ENCODE measurements around the gene DLG3. TPM values are rescaled to one million over a fixed set of nuclear protein-coding genes. Genes with fewer than 3 reads are reported as not detected.
A peak's percentile ranks its signal among the peaks of the same experiment; 100 is the strongest.

Gene DLG3
- total RNA-seq, 2 experiments from 2014 or later: 18.4 to 27.8 TPM

GRCh38 chrX:70477734-70478075, 33.1 kb downstream of the DLG3 start:
- peaks cover 6% of the 10 kb centered on the region for H3K36me3 Mint-ChIP-seq (ENCODE audit: low read depth)
- no peaks in the 10 kb centered on the region for H3K27me3 Mint-ChIP-seq

DNA sequence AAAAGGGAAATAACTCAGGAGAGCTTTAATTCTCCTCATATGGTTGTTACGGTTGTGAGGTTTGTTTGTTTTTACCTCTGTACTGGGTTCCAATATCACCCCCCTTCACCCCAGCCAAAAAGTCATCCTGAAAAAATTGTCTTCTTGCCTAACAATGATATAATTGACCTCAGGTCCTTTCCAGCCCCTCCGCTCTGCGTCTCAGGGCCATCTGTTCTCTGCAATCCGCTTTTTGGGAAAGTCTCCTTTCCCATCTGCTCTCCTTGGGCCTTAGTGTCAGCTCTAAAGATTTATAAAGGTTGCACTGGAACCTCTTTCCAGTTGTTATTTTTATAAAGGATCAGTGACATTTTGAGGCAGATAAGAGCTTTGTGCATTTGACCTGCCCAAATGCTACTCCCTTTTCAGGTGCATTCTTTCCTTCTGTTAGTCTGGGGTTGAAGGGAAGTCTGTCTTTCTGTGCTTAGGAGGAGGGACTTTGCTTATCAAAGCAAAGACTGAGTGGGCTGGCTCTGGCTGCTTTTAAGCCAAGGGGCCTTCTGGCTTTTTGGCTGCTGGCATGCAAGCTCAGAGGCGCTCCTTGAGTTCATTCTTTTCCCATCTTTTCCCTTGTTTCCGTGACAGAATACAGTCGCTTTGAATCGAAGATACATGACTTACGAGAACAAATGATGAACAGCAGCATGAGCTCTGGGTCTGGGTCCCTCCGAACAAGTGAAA, 34.1 kb downstream of the DLG3 start:
- H3K4me3 Mint-ChIP-seq: no peak overlapping the region
- ATAC-seq: no peak
- intact Hi-C loops (cut with DNase I, micrococcal nuclease): no loop called here
- POLR2A ChIA-PET: no interaction called here
- no peak overlapping the region for H3K27ac Mint-ChIP-seq
- peaks cover 7% of the 10 kb centered on the region for H3K4me1 Mint-ChIP-seq
- CTCF ChIA-PET: no interaction called here
- H3K36me3 Mint-ChIP-seq (ENCODE audit: low read depth): peaks cover 5% of the 10 kb centered on the region
- H3K9me3 Mint-ChIP-seq (ENCODE audit: low read depth): no peaks in the 10 kb centered on the region
- no peaks in the 10 kb centered on the region for H3K27me3 Mint-ChIP-seq
- no peak for DNase-seq

More at GRCh38 chrX:70477734-70478075, 33.1 kb downstream of the DLG3 start:
- ChIA-PET CTCF (no interaction called here), POLR2A (no interaction called here)
- ATAC-seq (no peak), DNase-seq (no peak)
- Mint-ChIP-seq H3K27ac (no peak overlapping the region), H3K4me1 (peaks cover 7% of the 10 kb centered on the region), H3K9me3 (ENCODE audit: low read depth) (no peaks in the 10 kb centered on the region), H3K4me3 (no peak overlapping the region)
- intact Hi-C loops (cut with DNase I, micrococcal nuclease): no loop called here

DNA sequence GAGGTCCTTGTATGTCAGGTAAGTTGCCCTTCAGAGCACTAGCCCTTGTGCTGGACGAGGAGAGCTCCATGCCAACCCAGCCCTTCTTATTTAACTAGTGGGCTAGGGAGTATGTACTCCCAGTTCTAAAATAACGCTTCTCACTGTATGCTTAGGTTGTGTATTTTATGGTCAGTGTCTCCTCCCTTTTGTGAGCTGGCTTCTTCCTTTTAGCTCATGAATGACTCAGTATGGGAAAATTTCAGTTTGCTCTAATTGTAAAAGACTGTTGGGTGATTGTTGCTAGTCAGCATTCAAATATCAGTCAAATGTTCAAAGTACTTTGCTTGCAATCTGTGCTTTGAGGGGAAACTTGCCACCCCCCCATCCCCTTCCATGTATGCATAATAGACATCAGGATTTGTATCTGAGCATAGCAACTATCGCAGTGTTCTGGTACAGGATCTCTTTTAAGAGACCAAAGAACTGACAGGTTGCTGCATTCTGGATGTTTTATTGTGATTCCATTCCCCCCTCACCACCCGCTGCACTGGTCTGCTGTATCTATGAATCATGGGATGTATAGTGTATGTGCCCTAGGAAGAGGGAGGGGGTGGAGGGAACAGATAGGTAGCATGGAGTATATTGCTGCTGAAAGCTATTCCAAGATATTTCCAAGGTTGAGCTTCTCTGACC, 34.7 kb downstream of the DLG3 start:
- Mint-ChIP-seq H3K27me3 (no peaks in the 10 kb centered on the region), H3K4me1 (peaks cover 7% of the 10 kb centered on the region), H3K9me3 (ENCODE audit: low read depth) (no peaks in the 10 kb centered on the region), H3K27ac (no peak overlapping the region), H3K4me3 (no peak overlapping the region), H3K36me3 (ENCODE audit: low read depth) (peaks cover 5% of the 10 kb centered on the region)
- ChIA-PET POLR2A (no interaction called here), CTCF (no interaction called here)
- DNase-seq: no peak
- no peak for ATAC-seq
- intact Hi-C loops (cut with DNase I, micrococcal nuclease): no loop called here

- Mint-ChIP-seq H3K27me3 (no peaks in the 10 kb centered on the region), H3K27ac (no peak overlapping the region), H3K4me3 (no peak overlapping the region), H3K4me1 (peaks cover 7% of the 10 kb centered on the region), H3K36me3 (ENCODE audit: low read depth) (peaks cover 7% of the 10 kb centered on the region), H3K9me3 (ENCODE audit: low read depth) (no peaks in the 10 kb centered on the region)
- intact Hi-C loops (cut with DNase I, micrococcal nuclease): no loop called here
- ChIA-PET CTCF (no interaction called here), POLR2A (no interaction called here)
- DNase-seq (no peak), ATAC-seq (no peak)
These were observed 35.5 kb downstream of the DLG3 start for GRCh38 chrX:70479922-70480659.

DNA sequence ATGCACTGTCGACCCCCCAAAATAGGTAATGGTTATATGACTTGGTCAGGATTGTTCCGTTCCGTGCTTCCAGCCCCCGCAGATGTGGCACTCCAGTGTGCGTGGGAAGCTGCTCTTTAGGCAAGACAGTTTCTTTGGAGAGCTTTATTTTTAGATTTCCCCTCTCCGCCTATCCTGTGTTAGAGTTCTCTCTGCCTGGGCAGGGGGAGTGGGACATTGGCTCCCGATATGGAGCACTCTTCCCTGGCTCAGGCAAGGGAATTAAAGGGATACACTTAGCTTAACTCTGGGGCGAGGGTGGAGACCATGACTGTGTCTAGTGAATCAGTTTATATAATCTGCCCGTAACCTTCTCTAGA, 36.0 kb downstream of the DLG3 start:
- CTCF ChIA-PET: no interaction called here
- ATAC-seq (no peak), DNase-seq (no peak)
- Mint-ChIP-seq H3K4me1 (peaks cover 3% of the 10 kb centered on the region), H3K4me3 (no peak overlapping the region), H3K36me3 (ENCODE audit: low read depth) (peaks cover 7% of the 10 kb centered on the region), H3K27ac (no peak overlapping the region), H3K27me3 (no peaks in the 10 kb centered on the region), H3K9me3 (ENCODE audit: low read depth) (no peaks in the 10 kb centered on the region)
- intact Hi-C loops (cut with DNase I, micrococcal nuclease): no loop called here
- POLR2A ChIA-PET: no interaction called here

DNA sequence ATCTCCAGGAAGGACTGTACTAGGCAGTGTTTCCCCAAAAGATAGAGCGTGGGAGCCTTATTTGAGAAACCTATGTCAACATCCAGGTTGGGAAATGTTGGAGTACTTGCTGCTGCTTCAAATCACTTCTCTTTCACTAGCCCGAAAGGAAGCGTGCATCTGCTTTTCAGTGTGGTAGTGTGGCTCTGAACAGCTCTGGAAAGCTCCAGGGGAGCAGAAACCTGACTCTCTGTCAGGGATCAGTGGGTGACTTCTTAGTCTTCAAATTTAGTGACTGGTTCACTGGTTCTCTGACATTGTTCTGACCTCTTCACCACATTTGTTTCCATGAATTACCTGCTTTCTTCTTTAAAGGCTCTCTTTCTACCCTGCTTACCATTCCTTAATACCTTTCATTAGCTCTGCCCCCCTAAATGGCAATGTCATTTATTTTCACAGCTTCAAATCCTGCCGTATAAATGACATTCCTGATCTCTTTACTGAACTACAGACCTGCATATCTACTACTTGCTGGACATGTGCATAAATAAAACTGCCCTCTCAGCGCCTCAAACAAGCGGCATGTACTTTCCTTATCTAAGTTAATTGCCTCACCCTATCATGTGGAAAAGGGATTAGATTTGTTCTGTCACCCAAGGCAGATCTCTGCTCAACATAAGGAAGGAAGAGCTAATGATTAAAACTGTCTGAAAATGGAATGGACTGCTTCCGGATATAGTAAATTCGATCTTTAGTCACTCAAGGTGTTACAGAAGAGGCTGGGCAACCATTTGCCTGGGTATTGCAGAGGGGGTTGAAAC, 37.0 kb downstream of the DLG3 start:
- no peak overlapping the region for H3K4me3 Mint-ChIP-seq
- ChIA-PET POLR2A (no interaction called here), CTCF (interaction anchor here (0.7 kb wide), 1 partner anchor 130 kb away, joined by 3 read pairs; no protein-coding TSS in a partner anchor)
- DNase-seq: no peak
- H3K36me3 Mint-ChIP-seq (ENCODE audit: low read depth): peaks cover 7% of the 10 kb centered on the region
- no peaks in the 10 kb centered on the region for H3K9me3 Mint-ChIP-seq (ENCODE audit: low read depth)
- no peak for ATAC-seq
- H3K27me3 Mint-ChIP-seq: no peaks in the 10 kb centered on the region
- intact Hi-C loops (cut with DNase I, micrococcal nuclease): no loop called here
- H3K4me1 Mint-ChIP-seq: peaks cover 3% of the 10 kb centered on the region
- H3K27ac Mint-ChIP-seq: no peak overlapping the region

- ATAC-seq: no peak
- Mint-ChIP-seq H3K9me3 (ENCODE audit: low read depth) (no peaks in the 10 kb centered on the region), H3K27ac (no peak overlapping the region), H3K4me3 (no peak overlapping the region), H3K4me1 (peaks cover 3% of the 10 kb centered on the region), H3K36me3 (ENCODE audit: low read depth) (peaks cover 7% of the 10 kb centered on the region), H3K27me3 (no peaks in the 10 kb centered on the region)
- ChIA-PET CTCF (interaction anchor here (0.7 kb wide), 1 partner anchor 129 kb away, joined by 3 read pairs; no protein-coding TSS in a partner anchor), POLR2A (no interaction called here)
- DNase-seq: no peak
- intact Hi-C loops (cut with DNase I, micrococcal nuclease): no loop called here
These were observed 37.7 kb downstream of the DLG3 start for GRCh38 chrX:70482300-70482699.

DNA sequence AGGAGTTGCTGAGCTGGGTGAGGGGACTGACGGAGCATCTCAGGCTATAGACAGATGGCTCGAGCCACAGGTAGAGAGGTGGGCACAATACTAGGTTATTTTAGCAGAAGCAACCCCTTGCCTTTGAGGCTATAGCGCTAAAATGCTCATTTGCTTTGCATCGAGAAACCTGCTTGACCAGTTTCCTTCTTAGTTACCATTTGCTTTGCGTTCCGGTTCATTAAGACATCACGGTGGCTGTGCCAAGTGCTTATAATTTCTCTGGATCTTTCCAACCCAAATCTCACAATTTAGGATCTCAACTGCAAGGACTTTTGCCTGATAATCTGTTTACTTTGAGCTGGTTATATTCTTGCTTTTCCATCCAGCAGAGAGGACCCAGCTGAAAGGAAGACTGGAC, 40.8 kb downstream of the DLG3 start:
- no peak for DNase-seq
- ATAC-seq: no peak
- ChIA-PET POLR2A (no interaction called here), CTCF (no interaction called here)
- intact Hi-C loops (cut with DNase I, micrococcal nuclease): no loop called here
- Mint-ChIP-seq H3K9me3 (ENCODE audit: low read depth) (no peaks in the 10 kb centered on the region), H3K36me3 (ENCODE audit: low read depth) (peaks cover 8% of the 10 kb centered on the region), H3K4me1 (no peaks in the 10 kb centered on the region), H3K4me3 (no peak overlapping the region), H3K27me3 (no peaks in the 10 kb centered on the region), H3K27ac (no peak overlapping the region)

GRCh38 chrX:70488856-70489255, 44.2 kb downstream of the DLG3 start:
- intact Hi-C loops (cut with DNase I, micrococcal nuclease): no loop called here
- no peaks in the 10 kb centered on the region for H3K27me3 Mint-ChIP-seq
- CTCF ChIA-PET: no interaction called here
- POLR2A ChIA-PET: no interaction called here
- peaks cover 14% of the 10 kb centered on the region for H3K36me3 Mint-ChIP-seq (ENCODE audit: low read depth)
- DNase-seq (no peak), ATAC-seq (no peak)
- no peak overlapping the region for H3K4me3 Mint-ChIP-seq
- no peaks in the 10 kb centered on the region for H3K9me3 Mint-ChIP-seq (ENCODE audit: low read depth)
- no peaks in the 10 kb centered on the region for H3K4me1 Mint-ChIP-seq
- no peak overlapping the region for H3K27ac Mint-ChIP-seq

GRCh38 chrX:70494441-70494840, 49.8 kb downstream of the DLG3 start:
- DNase-seq (peak; percentile 55), ATAC-seq (peak; percentile 96)
- no peaks in the 10 kb centered on the region for H3K9me3 Mint-ChIP-seq (ENCODE audit: low read depth)
- peak overlapping the region; percentile 77 for H3K27ac Mint-ChIP-seq
- no peak overlapping the region for H3K4me3 Mint-ChIP-seq
- POLR2A ChIA-PET: no interaction called here
- peaks cover 21% of the 10 kb centered on the region for H3K36me3 Mint-ChIP-seq (ENCODE audit: low read depth)
- CTCF ChIA-PET: interaction anchor here (0.8 to 1.1 kb wide), 2 partner anchors 252 to 270 kb away, joined by 3 read pairs; no protein-coding TSS in a partner anchor
- H3K27me3 Mint-ChIP-seq: no peaks in the 10 kb centered on the region
- intact Hi-C loops (cut with DNase I, micrococcal nuclease): no loop called here
- peaks cover 6% of the 10 kb centered on the region for H3K4me1 Mint-ChIP-seq

DNA sequence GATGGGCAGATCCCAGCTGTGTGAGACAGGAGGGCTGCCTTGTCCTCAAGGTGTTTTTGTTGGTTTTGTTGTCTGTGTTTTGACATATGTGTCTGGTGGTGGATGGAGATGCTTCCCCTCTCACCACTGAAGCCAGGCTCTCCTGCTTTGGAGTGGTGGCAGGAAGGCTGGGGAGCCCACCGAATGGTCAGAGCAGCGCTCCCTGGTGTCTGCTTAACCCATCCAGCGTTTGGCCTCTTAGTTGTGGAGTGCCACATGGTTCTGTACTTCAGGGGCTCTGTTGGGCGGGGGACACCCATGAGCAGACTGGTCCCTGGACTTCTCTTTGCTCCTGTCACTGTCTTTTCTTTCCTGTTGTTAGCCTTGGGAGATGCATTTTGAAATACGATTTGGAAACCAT, 51.9 kb downstream of the DLG3 start:
- no peaks in the 10 kb centered on the region for H3K27me3 Mint-ChIP-seq

More for the DNA sequence above, 51.9 kb downstream of the DLG3 start:
- intact Hi-C loops (cut with DNase I, micrococcal nuclease): no loop called here
- Mint-ChIP-seq H3K4me1 (peaks cover 6% of the 10 kb centered on the region), H3K27ac (no peak overlapping the region), H3K4me3 (no peak overlapping the region), H3K36me3 (ENCODE audit: low read depth) (peaks cover 24% of the 10 kb centered on the region), H3K9me3 (ENCODE audit: low read depth) (no peaks in the 10 kb centered on the region)
- ATAC-seq (no peak), DNase-seq (no peak)
- POLR2A ChIA-PET: no interaction called here
- CTCF ChIA-PET: no interaction called here
